Measurements from ENCODE around the gene SHISA9. TPM values are rescaled to one million over a fixed set of nuclear protein-coding genes. Genes with fewer than 3 reads are reported as not detected.

The SHISA9 gene
- total RNA-seq, 4 donors from 2014 or later: 3.6 to 10.8 (median 4.6) TPM

DNA sequence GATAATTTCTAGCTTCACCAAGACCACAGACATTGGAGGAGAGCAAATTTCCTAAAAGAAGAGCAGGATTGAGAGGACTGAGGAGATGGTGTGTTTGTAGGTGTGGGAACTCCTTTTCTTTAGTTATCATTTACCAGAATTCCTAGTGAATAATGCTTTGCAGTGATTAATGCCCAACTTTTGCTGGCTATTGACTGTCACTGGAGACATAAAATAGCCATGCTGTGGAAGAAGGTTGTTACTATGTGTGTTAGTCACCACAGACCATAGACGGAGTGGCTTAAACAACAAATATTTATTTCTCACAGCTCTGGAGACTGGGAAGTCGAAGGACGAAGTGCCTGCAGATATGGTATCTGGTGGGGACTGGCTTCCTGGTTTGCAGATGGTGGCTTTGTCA, 179.1 kb downstream of the SHISA9 start:
- Histone ChIP-seq H3K27ac (replicated peaks in 1 of 4) (no peak overlapping the region), H3K4me1 (peaks cover 0 to 7% (median 0%) of the 10 kb centered on the region in 4 donors), H3K4me3 (no peak overlapping the region), H3K36me3 (no peaks in the 10 kb centered on the region), H3K27me3 (peaks cover 0 to 14% (median 2%) of the 10 kb centered on the region in 4 donors), H3K9me3 (no peaks in the 10 kb centered on the region)
- WGBS: 80% methylated on average over 3 of the region's 3 CpGs
- intact Hi-C loops (cut with DNase I): no loop called here
- TF ChIP-seq POLR2AphosphoS5 (IDR thresholded peaks at IDR 0.05): no peak
- TF ChIP-seq, protein P1, sequence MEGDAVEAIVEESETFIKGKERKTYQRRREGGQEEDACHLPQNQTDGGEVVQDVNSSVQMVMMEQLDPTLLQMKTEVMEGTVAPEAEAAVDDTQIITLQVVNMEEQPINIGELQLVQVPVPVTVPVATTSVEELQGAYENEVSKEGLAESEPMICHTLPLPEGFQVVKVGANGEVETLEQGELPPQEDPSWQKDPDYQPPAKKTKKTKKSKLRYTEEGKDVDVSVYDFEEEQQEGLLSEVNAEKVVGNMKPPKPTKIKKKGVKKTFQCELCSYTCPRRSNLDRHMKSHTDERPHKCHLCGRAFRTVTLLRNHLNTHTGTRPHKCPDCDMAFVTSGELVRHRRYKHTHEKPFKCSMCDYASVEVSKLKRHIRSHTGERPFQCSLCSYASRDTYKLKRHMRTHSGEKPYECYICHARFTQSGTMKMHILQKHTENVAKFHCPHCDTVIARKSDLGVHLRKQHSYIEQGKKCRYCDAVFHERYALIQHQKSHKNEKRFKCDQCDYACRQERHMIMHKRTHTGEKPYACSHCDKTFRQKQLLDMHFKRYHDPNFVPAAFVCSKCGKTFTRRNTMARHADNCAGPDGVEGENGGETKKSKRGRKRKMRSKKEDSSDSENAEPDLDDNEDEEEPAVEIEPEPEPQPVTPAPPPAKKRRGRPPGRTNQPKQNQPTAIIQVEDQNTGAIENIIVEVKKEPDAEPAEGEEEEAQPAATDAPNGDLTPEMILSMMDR (IDR thresholded peaks at IDR 0.05): no peak
- TF ChIP-seq POLR2A (IDR thresholded peaks at IDR 0.05; ENCODE audit: low read depth): no peak
- TF ChIP-seq EP300 (IDR thresholded peaks at IDR 0.05): no peak
- DNase-seq (ENCODE audit: extremely low spot score): no peak

DNA sequence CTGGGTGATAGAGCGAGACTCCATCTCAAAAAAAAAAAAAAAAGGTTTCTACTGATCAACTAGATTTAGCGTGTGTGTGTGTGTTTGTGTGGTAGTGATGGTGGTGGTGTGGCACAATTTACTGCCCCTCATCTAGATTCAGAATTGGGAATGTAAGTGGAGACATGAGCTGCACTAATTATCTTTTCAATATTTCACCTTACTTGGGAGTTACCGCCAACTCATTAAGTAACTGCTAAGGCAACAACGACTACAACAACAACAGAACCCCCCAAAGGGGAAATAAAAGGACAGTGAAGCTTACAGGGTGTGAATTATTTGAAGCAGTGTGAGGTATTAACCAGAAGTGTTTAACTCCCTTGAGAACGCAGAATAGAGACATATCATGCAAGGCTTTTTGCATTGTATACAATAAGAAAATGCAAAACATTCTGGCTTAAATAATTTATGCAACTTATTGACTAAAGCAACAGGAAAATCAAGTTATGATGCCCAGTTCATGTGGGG, 180.5 kb downstream of the SHISA9 start:
- 91% methylated on average over 5 of the region's 5 CpGs for WGBS
- TF ChIP-seq POLR2AphosphoS5 (IDR thresholded peaks at IDR 0.05) (no peak), POLR2A (IDR thresholded peaks at IDR 0.05; ENCODE audit: low read depth) (no peak), EP300 (IDR thresholded peaks at IDR 0.05) (no peak)
- TF ChIP-seq, protein P1 (IDR thresholded peaks at IDR 0.05): no peak
- Histone ChIP-seq H3K9me3 (no peaks in the 10 kb centered on the region), H3K27ac (replicated peaks in 1 of 4) (no peak overlapping the region), H3K4me1 (peaks cover 0 to 7% (median 0%) of the 10 kb centered on the region in 4 donors), H3K27me3 (peaks cover 0 to 7% (median 2%) of the 10 kb centered on the region in 4 donors), H3K36me3 (no peaks in the 10 kb centered on the region), H3K4me3 (no peak overlapping the region)
- DNase-seq (ENCODE audit: extremely low spot score): no peak
- intact Hi-C loops (cut with DNase I): no loop called here

DNA sequence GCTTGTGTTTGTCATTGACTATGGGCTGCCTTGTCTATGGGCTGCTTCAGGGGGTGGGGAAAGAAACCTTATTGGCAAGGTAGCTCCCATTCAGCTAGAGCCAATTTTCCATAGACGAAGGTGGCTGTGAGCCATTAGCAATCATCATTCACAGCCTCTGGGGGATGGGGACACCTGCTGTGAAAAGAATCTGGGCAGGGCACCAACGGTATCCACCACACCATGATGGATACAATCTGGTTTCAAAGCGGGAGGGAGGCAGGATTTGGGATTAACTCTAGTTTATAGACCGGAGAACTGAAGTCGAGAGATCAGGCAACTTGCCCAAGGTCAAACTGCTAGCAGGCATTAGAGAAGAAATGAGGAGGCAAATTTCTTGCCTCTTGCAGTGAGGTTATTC, 182.3 kb downstream of the SHISA9 start:
- DNase-seq (ENCODE audit: extremely low spot score): no peak
- Histone ChIP-seq H3K27me3 (peaks cover 0 to 3% (median 0%) of the 10 kb centered on the region in 4 donors), H3K36me3 (no peaks in the 10 kb centered on the region), H3K9me3 (no peaks in the 10 kb centered on the region), H3K4me3 (no peak overlapping the region), H3K27ac (replicated peaks in 1 of 4) (no peak overlapping the region), H3K4me1 (peaks cover 0 to 7% (median 0%) of the 10 kb centered on the region in 4 donors)
- intact Hi-C loops (cut with DNase I): no loop called here
- WGBS: 37% methylated on average over 5 of the region's 5 CpGs
- TF ChIP-seq, protein P1 (IDR thresholded peaks at IDR 0.05): no peak
- TF ChIP-seq POLR2AphosphoS5 (IDR thresholded peaks at IDR 0.05) (no peak), EP300 (IDR thresholded peaks at IDR 0.05) (no peak), POLR2A (IDR thresholded peaks at IDR 0.05; ENCODE audit: low read depth) (no peak)

DNA sequence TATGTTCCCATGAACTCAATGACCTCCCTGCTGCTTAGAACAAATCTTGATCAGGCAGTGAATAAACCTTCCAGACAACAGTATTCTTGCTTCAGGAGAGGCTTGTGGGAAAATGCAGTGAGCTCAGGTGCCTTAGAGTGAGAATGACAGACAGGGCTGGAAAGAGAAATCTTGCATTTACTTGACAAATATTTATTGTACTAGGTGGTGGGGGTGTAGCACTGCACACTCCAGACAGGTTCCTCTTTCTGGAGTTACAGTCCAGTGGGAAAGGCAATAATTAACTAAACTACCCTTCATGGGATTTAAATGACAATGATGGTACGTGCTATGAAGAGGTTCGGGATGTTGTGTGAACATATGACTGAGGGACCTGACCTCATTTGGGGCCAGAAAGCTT, 182.9 kb downstream of the SHISA9 start:
- TF ChIP-seq POLR2A (IDR thresholded peaks at IDR 0.05; ENCODE audit: low read depth): no peak
- H3K9me3 ChIP-seq: no peaks in the 10 kb centered on the region
- DNase-seq (ENCODE audit: extremely low spot score): no peak
- H3K4me1 ChIP-seq: peaks cover 0 to 7% (median 0%) of the 10 kb centered on the region in 4 donors
- peaks cover 0 to 3% (median 0%) of the 10 kb centered on the region in 4 donors for H3K27me3 ChIP-seq
- intact Hi-C loops (cut with DNase I): no loop called here
- no peak overlapping the region for H3K4me3 ChIP-seq
- 52% methylated on average over 2 of the region's 2 CpGs for WGBS
- H3K36me3 ChIP-seq: no peaks in the 10 kb centered on the region
- H3K27ac ChIP-seq (replicated peaks in 1 of 4): no peak overlapping the region

DNA sequence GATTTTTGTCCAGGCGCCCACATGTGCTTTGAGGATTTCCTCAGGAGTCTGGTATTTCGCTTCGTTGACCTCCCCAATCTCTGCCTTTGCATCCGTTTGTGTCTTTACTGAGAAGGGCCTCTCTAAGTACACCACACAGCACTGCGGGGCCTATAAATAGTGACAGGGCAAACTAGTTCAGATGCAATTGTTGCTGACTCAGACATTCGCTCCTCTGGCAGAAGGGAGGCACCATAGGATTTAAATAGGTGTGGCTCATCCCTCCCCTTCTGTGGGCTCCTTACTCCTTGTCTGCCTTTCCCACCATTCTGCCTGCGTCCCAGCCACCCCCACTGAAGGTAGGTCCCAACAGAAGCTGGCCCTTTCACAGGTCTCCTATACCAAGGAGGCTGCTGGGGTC, 192.3 kb downstream of the SHISA9 start:
- no peak for DNase-seq (ENCODE audit: extremely low spot score)
- H3K4me3 ChIP-seq: no peak overlapping the region
- H3K36me3 ChIP-seq: no peaks in the 10 kb centered on the region
- H3K27me3 ChIP-seq: peaks cover 0 to 8% (median 0%) of the 10 kb centered on the region in 4 donors
- no peaks in the 10 kb centered on the region for H3K4me1 ChIP-seq
- TF ChIP-seq POLR2A (IDR thresholded peaks at IDR 0.05; ENCODE audit: low read depth) (no peak), POLR2AphosphoS5 (IDR thresholded peaks at IDR 0.05) (no peak), EP300 (IDR thresholded peaks at IDR 0.05) (no peak)
- TF ChIP-seq, protein P1 (IDR thresholded peaks at IDR 0.05): no peak
- H3K27ac ChIP-seq (replicated peaks in 1 of 4): no peak overlapping the region
- intact Hi-C loops (cut with DNase I): no loop called here
- peaks cover 0 to 23% (median 13%) of the 10 kb centered on the region in 4 donors for H3K9me3 ChIP-seq
- 63% methylated on average over 7 of the region's 7 CpGs for WGBS

Data from esophagus muscularis mucosa (tissue), 4 donors.